ENCODE results near the gene RPL5.
A peak's percentile ranks its signal among the peaks of the same experiment; 100 is the strongest.

RPL5 gene

GRCh38 chr1:92855236-92855635 is 23.4 kb downstream of the RPL5 start:
- no peak for DNase-seq (ENCODE audit: low spot score)

- no peak for DNase-seq (ENCODE audit: low spot score)
These were observed 26.0 kb downstream of the RPL5 start for GRCh38 chr1:92857817-92858216.

GRCh38 chr1:92858564-92859399 is 26.9 kb downstream of the RPL5 start:
- peak; percentile 76 for DNase-seq (ENCODE audit: low spot score)

GRCh38 chr1:92859400-92860039 is 27.7 kb downstream of the RPL5 start:
- DNase-seq (ENCODE audit: low spot score) = no peak

GRCh38 chr1:92862605-92863004 is 30.8 kb downstream of the RPL5 start:
- DNase-seq (ENCODE audit: low spot score) = no peak

- DNase-seq (ENCODE audit: low spot score) = no peak
These were observed 32.3 kb downstream of the RPL5 start for GRCh38 chr1:92864131-92864530.

GRCh38 chr1:92870591-92870990 is 38.8 kb downstream of the RPL5 start:
- DNase-seq (ENCODE audit: low spot score) = no peak

GRCh38 chr1:92872719-92873118 is 40.9 kb downstream of the RPL5 start:
- DNase-seq (ENCODE audit: low spot score) = no peak

- no peak for DNase-seq (ENCODE audit: low spot score)
These were observed 43.1 kb downstream of the RPL5 start for GRCh38 chr1:92874987-92875386.

- no peak for DNase-seq (ENCODE audit: low spot score)
These were observed 44.5 kb downstream of the RPL5 start for GRCh38 chr1:92876351-92876750.

GRCh38 chr1:92877081-92877711 is 45.4 kb downstream of the RPL5 start:
- DNase-seq (ENCODE audit: low spot score) = no peak

GRCh38 chr1:92877792-92878191 is 46.0 kb downstream of the RPL5 start:
- no peak for DNase-seq (ENCODE audit: low spot score)

GRCh38 chr1:92879316-92879968 is 47.6 kb downstream of the RPL5 start:
- no peak for DNase-seq (ENCODE audit: low spot score)

GRCh38 chr1:92881391-92881790 is 49.6 kb downstream of the RPL5 start:
- no peak for DNase-seq (ENCODE audit: low spot score)

GRCh38 chr1:92882819-92883218 is 51.0 kb downstream of the RPL5 start:
- DNase-seq (ENCODE audit: low spot score) = no peak

GRCh38 chr1:92883297-92883696 is 51.5 kb downstream of the RPL5 start:
- no peak for DNase-seq (ENCODE audit: low spot score)

- no peak for DNase-seq (ENCODE audit: low spot score)
These were observed 52.4 kb downstream of the RPL5 start for GRCh38 chr1:92884195-92884594.

- DNase-seq (ENCODE audit: low spot score) = no peak
These were observed 55.1 kb downstream of the RPL5 start for GRCh38 chr1:92886886-92887419.

- DNase-seq (ENCODE audit: low spot score) = no peak
These were observed 55.6 kb downstream of the RPL5 start for GRCh38 chr1:92887465-92887864.

All from AG20443 (cell line).